SK-N-SH (cell line): Measurements from ENCODE around the gene SPRY1. TPM values are rescaled to one million over a fixed set of nuclear protein-coding genes. Genes with fewer than 3 reads are reported as not detected.

Source experiments
- CTCF ChIA-PET: fragments of 300-600, 350-600 bp; formaldehyde crosslinking; extraction: SDS; loops from one replicate; lab custom pipeline; 2021; lab: Yijun Ruan, JAX
- POLR2A ChIA-PET: fragments of 350-600 bp; sonication (Branson Sonifier 250); formaldehyde crosslinking; extraction: SDS; loops from one replicate; lab custom pipeline; 2020; ENCODE audit warnings: antibody characterized with exemption, inconsistent platforms; lab: Yijun Ruan, JAX
- DNase-seq: peaks from one replicate; pipeline ENCODE4 v3.0.0; 2012
- H2AFZ ChIP-seq: fragments of 200-600 bp; sonication (generic); 2 replicates; pipeline ENCODE4 v1.8.1; 2016; ENCODE audit warnings: antibody characterized with exemption, mild to moderate bottlenecking, low read depth
- H3F3A ChIP-seq: fragments of 200-600 bp; sonication (generic); replicated peaks from 2 replicates; pipeline ENCODE3; 2016; ENCODE audit warnings: antibody characterized with exemption, mild to moderate bottlenecking; ENCODE audit not compliant: insufficient read depth
- H3K27ac ChIP-seq, 2 experiments: fragments of 200-500 bp in 1 of 2; fragments of 200-600 bp in 1 of 2; sonication (Bioruptor generic) in 1 of 2; sonication (generic), shearing (Covaris generic) in 1 of 2; 2 replicates each; pipeline versions ENCODE4 v1.5.1 to v1.6.1; 2014 to 2016; ENCODE audit warnings: low read depth in 2 of 2, inconsistent platforms in 1 of 2, low read length in 1 of 2, mild to moderate bottlenecking in 1 of 2, mixed read lengths in 1 of 2
- H3K27me3 ChIP-seq: fragments of 200-600 bp; sonication (generic), shearing (Covaris generic); 2 replicates; pipeline ENCODE4 v1.6.1; 2016; ENCODE audit warnings: mixed run types; ENCODE audit not compliant: insufficient read depth
- H3K36me3 ChIP-seq, 2 experiments: fragments of 200-500 bp in 1 of 2; fragments of 200-600 bp in 1 of 2; sonication (Bioruptor generic) in 1 of 2; sonication (generic) in 1 of 2; replicated peaks in 1 of 2; 2 replicates each; pipeline versions ENCODE3 to v1.5.1; 2014 to 2016; ENCODE audit warnings: low read length in 1 of 2, mild to moderate bottlenecking in 1 of 2; ENCODE audit not compliant: insufficient read depth in 2 of 2, control insufficient read depth in 1 of 2
- H3K4me1 ChIP-seq, 2 experiments: fragments of 200-500 bp in 1 of 2; fragments of 200-600 bp in 1 of 2; sonication (Bioruptor generic) in 1 of 2; sonication (generic), shearing (Covaris generic) in 1 of 2; 2 replicates each; pipeline versions ENCODE4 v1.5.1 to v1.6.1; 2014 to 2016; ENCODE audit warnings: low read depth in 1 of 2, low read length in 1 of 2, mixed run types in 1 of 2; ENCODE audit not compliant: insufficient read depth in 2 of 2, control insufficient read depth in 1 of 2
- H3K4me2 ChIP-seq: fragments of 200-600 bp; sonication (generic), shearing (Covaris generic); 2 replicates; pipeline ENCODE4 v1.6.1; 2017; ENCODE audit warnings: mixed run types
- H3K4me3 ChIP-seq, 2 experiments: fragments of 200-500 bp in 1 of 2; fragments of 200-600 bp in 1 of 2; sonication (Bioruptor generic) in 1 of 2; sonication (generic), shearing (Covaris generic) in 1 of 2; 2 replicates each; pipeline versions ENCODE4 v1.5.1 to v1.8.1; 2014 to 2016; ENCODE audit warnings: low read depth in 2 of 2, inconsistent platforms in 1 of 2, low read length in 1 of 2, mild to moderate bottlenecking in 1 of 2, mixed read lengths in 1 of 2, moderate library complexity in 1 of 2
- H3K79me2 ChIP-seq: fragments of 200-600 bp; sonication (generic); 2 replicates; pipeline ENCODE4 v1.8.1; 2017; ENCODE audit warnings: mild to moderate bottlenecking; ENCODE audit not compliant: insufficient read depth
- H3K9ac ChIP-seq: fragments of 200-600 bp; sonication (generic); 2 replicates; pipeline ENCODE4 v1.6.1; 2017; ENCODE audit warnings: mixed run types
- H3K9me2 ChIP-seq: fragments of 200-600 bp; sonication (generic); 2 replicates; pipeline ENCODE4 v1.6.1; 2017; ENCODE audit warnings: mixed run types
- H3K9me3 ChIP-seq: fragments of 200-600 bp; sonication (generic); 2 replicates; pipeline ENCODE4 v1.6.1; 2017; ENCODE audit warnings: mixed run types, mild to moderate bottlenecking, moderate library complexity
- H4K20me1 ChIP-seq: fragments of 200-600 bp; sonication (generic); 2 replicates; pipeline ENCODE4 v1.6.1; 2017; ENCODE audit warnings: mild to moderate bottlenecking, mixed run types; ENCODE audit not compliant: insufficient read depth
- CHD2 ChIP-seq: fragments of 150-350 bp; IDR thresholded peaks from 2 replicates; pipeline ENCODE4 v1.6.1; 2018; ENCODE audit warnings: low read length; ENCODE audit not compliant: partially characterized antibody
- CTCF ChIP-seq: fragments of 200-600 bp; sonication (generic); IDR thresholded peaks from 2 replicates; pipeline ENCODE4 v1.6.1; 2017; ENCODE audit warnings: antibody characterized with exemption, mild to moderate bottlenecking, moderate library complexity
- EP300 ChIP-seq, 2 experiments: IDR thresholded peaks; 2 replicates each; pipeline versions ENCODE4 v1.4.0 to v1.6.1; 2012; ENCODE audit warnings: borderline replicate concordance in 1 of 2, low read depth in 1 of 2, low read length in 1 of 2
- FOXJ3 ChIP-seq: sonication (generic); formaldehyde crosslinking; IDR thresholded peaks from 2 replicates; pipeline ENCODE4 v1.5.1; 2020; ENCODE audit warnings: mild to moderate bottlenecking, missing genetic modification reagents
- FOXM1 ChIP-seq: IDR thresholded peaks from 2 replicates; pipeline ENCODE4 v1.4.0; 2012; ENCODE audit warnings: low read depth, mild to moderate bottlenecking
- GABPA ChIP-seq: IDR thresholded peaks from 2 replicates; pipeline ENCODE4 v1.4.0; 2012; ENCODE audit warnings: low read depth, mild to moderate bottlenecking
- GATA2 ChIP-seq: sonication (generic); formaldehyde crosslinking; IDR thresholded peaks from 2 replicates; pipeline ENCODE4 v1.5.0; 2020; ENCODE audit warnings: mild to moderate bottlenecking, missing genetic modification reagents
- JUND ChIP-seq: IDR thresholded peaks from 2 replicates; pipeline ENCODE4 v1.4.0; 2012
- MEF2A ChIP-seq: IDR thresholded peaks from 2 replicates; pipeline ENCODE4 v1.4.0; 2012; ENCODE audit warnings: low read depth, borderline replicate concordance
- NFIC ChIP-seq: IDR thresholded peaks from 2 replicates; pipeline ENCODE4 v1.4.0; 2012; ENCODE audit warnings: borderline replicate concordance
- NRF1 ChIP-seq: IDR thresholded peaks from 2 replicates; pipeline ENCODE4 v1.6.1; 2012; ENCODE audit warnings: low read depth, mild to moderate bottlenecking, low read length
- RAD21 ChIP-seq: IDR thresholded peaks from 2 replicates; pipeline ENCODE4 v1.6.1; 2012; ENCODE audit warnings: mild to moderate bottlenecking, low read length
- REST ChIP-seq: IDR thresholded peaks from 2 replicates; pipeline ENCODE4 v1.6.1; 2012; ENCODE audit warnings: mild to moderate bottlenecking, low read depth, low read length, moderate library complexity
- RXRA ChIP-seq: IDR thresholded peaks from 2 replicates; pipeline ENCODE4 v1.4.0; 2012; ENCODE audit warnings: low read depth, mild to moderate bottlenecking, borderline replicate concordance
- SMC3 ChIP-seq: IDR thresholded peaks from 2 replicates; pipeline ENCODE4 v1.6.1; 2012; ENCODE audit warnings: low read depth, low read length, improper control_type of control experiment
- TAF1 ChIP-seq: IDR thresholded peaks from 2 replicates; pipeline ENCODE4 v1.6.1; 2012; ENCODE audit warnings: low read depth, mild to moderate bottlenecking, low read length, moderate library complexity, borderline replicate concordance
- TCF12 ChIP-seq: IDR thresholded peaks from 2 replicates; pipeline ENCODE4 v1.4.0; 2012
- USF1 ChIP-seq: IDR thresholded peaks from 2 replicates; pipeline ENCODE4 v1.4.0; 2012; ENCODE audit warnings: low read depth, borderline replicate concordance
- USF2 ChIP-seq: fragments of 150-350 bp; IDR thresholded peaks from 2 replicates; pipeline ENCODE4 v1.6.1; 2017; ENCODE audit warnings: antibody characterized with exemption, low read length, low read depth, borderline replicate concordance
- ZBTB33 ChIP-seq: IDR thresholded peaks from 2 replicates; pipeline ENCODE4 v1.4.0; 2012; ENCODE audit warnings: low read depth, borderline replicate concordance
- WGBS: methylation state at CpG from one replicate; pipeline ENCODE4 v1.1.6; 2017; ENCODE audit warnings: low lambda C conversion rate; 5-methylcytosine and 5-hydroxymethylcytosine counted together
- polyA plus RNA-seq, 3 experiments: library from polyadenylated mRNA; depleted of rRNA; stranded (reverse); fragments of >200 nt; gene quantifications; 2 replicates each; pipeline ENCODE4 v1.2.3, GENCODE V29; 2012

The SPRY1 gene
- polyA plus RNA-seq, 1 of the 3 experiments (the other 2 are of a cell fraction), result 12.4 TPM

- peaks cover 9% of the 10 kb centered on the region for H3F3A ChIP-seq
- no peaks in the 10 kb centered on the region for H3K9me3 ChIP-seq
- ChIA-PET POLR2A (no interaction called here), CTCF (no interaction called here)
- H4K20me1 ChIP-seq, result no peaks in the 10 kb centered on the region
- H3K79me2 ChIP-seq, result no peaks in the 10 kb centered on the region
- H3K9me2 ChIP-seq, result no peaks in the 10 kb centered on the region
- H2AFZ ChIP-seq, result no peak overlapping the region
- 0 out of 4 replicates have a peak, but pooled peaks cover 0 to 7% of the 10 kb centered on the region in 2 experiments for H3K4me1 ChIP-seq
- no peak overlapping the region for H3K4me2 ChIP-seq
- WGBS, result 80% methylated on average over 5 of the region's 5 CpGs
- no peak overlapping the region for H3K4me3 ChIP-seq
- no peaks in the 10 kb centered on the region for H3K27me3 ChIP-seq
- no peak overlapping the region for H3K9ac ChIP-seq
- TF ChIP-seq GABPA (no peak), REST (no peak), ZBTB33 (no peak), RAD21 (no peak), EP300 (IDR thresholded peaks at IDR 0.05; ENCODE audit: borderline replicate concordance in 1 of 2, low read depth in 1 of 2, low read length in 1 of 2) (no peak)
- TF ChIP-seq, all 33 proteins: peak for 0
- Histone ChIP-seq H3K36me3 (no peaks in the 10 kb centered on the region), H3K27ac (no peak overlapping the region)
- no peak for DNase-seq
Observed at GRCh38 chr4:123381996-123382395, 14.6 kb upstream of the SPRY1 start.

- Histone ChIP-seq H2AFZ (no peak overlapping the region), H4K20me1 (no peaks in the 10 kb centered on the region), H3F3A (peaks cover 9% of the 10 kb centered on the region), H3K4me1 (0 out of 4 replicates have a peak, but pooled peaks cover 0 to 7% of the 10 kb centered on the region in 2 experiments), H3K36me3 (no peaks in the 10 kb centered on the region), H3K9ac (no peak overlapping the region), H3K79me2 (no peaks in the 10 kb centered on the region), H3K27ac (no peak overlapping the region), H3K4me3 (no peak overlapping the region), H3K9me3 (no peaks in the 10 kb centered on the region), H3K9me2 (no peaks in the 10 kb centered on the region), H3K27me3 (no peaks in the 10 kb centered on the region), H3K4me2 (no peak overlapping the region)
- ChIA-PET POLR2A (no interaction called here), CTCF (interaction anchor here (1.3 kb wide), 1 partner anchor 11 kb away, joined by 4 read pairs; no protein-coding TSS in a partner anchor)
- no peak for DNase-seq
- WGBS, result 59% methylated on average over 3 of the region's 3 CpGs
- TF ChIP-seq SMC3 (no peak), FOXJ3 (CRISPR knock-in tag) (no peak), NRF1 (no peak), TAF1 (no peak), CTCF (no peak), USF1 (no peak), MEF2A (no peak), JUND (no peak), RXRA (no peak), USF2 (no peak), GATA2 (CRISPR knock-in tag) (no peak), CHD2 (no peak), TCF12 (no peak), FOXM1 (no peak), NFIC (no peak)
Observed at GRCh38 chr4:123383566-123383965, 13.0 kb upstream of the SPRY1 start.
